PFSK-1 (cell line): ENCODE results near the gene HGS.

Source experiments
- FOXP2 ChIP-seq: optimal IDR thresholded peaks from 2 replicates; pipeline ENCODE3; 2011; ENCODE audit warnings: borderline replicate concordance, control low read depth, inconsistent platforms; ENCODE audit not compliant: insufficient read depth; ENCODE audit errors: extremely low read length, extremely low read depth
- POLR2AphosphoS5 ChIP-seq: IDR thresholded peaks from 2 replicates; pipeline ENCODE4 v1.6.1; 2012; ENCODE audit warnings: low read depth, mild to moderate bottlenecking, control low read depth, low read length, moderate library complexity
- SIN3A ChIP-seq: IDR thresholded peaks from 2 replicates; pipeline ENCODE4 v1.6.1; 2012; ENCODE audit warnings: mild to moderate bottlenecking, low read length, moderate library complexity, borderline replicate concordance; ENCODE audit not compliant: insufficient read depth
- TAF1 ChIP-seq: IDR thresholded peaks from 2 replicates; pipeline ENCODE4 v1.6.1; 2012; ENCODE audit warnings: low read length, control low read depth, borderline replicate concordance; ENCODE audit not compliant: insufficient read depth
- TF ChIP-seq, protein P1 (sequence below), 2 experiments: IDR thresholded peaks; 2 replicates each; pipeline versions ENCODE4 v1.6.1 to v1.8.0; 2011 to 2012; ENCODE audit warnings: low read depth in 2 of 2, low read length in 2 of 2, control low read depth in 1 of 2, inconsistent platforms in 1 of 2, mild to moderate bottlenecking in 1 of 2, moderate library complexity in 1 of 2; ENCODE audit not compliant: insufficient read depth in 1 of 2

DNA sequence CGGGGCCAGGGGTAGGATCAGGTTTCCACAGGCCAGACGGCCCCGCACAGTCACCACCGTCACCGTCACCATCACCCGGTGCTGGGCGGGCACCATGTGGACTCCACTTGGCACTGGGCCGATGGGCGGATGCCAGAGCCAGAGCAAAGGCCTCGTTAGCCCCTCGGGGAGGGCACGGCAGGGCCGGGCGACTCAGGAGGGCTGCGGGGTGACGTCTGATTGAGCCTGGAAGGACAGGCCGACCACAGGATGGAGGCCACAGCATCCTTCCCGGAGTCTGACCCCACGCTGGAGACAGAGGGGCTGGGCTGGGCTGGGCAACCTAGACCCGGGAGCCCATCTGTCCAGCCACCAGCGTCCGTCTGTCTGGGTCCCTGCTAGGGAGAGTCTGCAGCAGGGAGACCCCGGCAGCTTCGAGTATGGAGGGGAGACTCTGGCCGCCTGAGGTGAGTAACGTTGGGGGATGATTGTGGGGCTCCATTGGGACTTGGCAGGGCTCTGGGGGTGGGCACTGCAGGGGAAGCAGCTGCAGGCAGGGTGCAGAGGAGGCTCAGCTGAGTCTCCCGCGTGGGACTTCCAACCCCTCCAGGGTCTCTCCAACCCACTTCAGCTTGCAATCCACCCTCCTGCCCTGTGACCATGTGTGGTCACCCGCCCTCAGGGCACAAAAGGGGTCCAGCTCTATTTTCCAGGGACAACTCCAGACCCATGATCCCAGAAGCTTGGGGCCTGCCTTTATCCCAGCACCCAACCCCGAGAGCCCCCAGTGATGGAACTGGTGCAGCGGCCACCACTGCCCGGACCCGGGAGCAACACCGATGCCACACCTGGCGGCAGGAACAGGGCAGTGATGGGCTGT, 50.8 kb downstream of the HGS start:
- TF ChIP-seq, protein P1, sequence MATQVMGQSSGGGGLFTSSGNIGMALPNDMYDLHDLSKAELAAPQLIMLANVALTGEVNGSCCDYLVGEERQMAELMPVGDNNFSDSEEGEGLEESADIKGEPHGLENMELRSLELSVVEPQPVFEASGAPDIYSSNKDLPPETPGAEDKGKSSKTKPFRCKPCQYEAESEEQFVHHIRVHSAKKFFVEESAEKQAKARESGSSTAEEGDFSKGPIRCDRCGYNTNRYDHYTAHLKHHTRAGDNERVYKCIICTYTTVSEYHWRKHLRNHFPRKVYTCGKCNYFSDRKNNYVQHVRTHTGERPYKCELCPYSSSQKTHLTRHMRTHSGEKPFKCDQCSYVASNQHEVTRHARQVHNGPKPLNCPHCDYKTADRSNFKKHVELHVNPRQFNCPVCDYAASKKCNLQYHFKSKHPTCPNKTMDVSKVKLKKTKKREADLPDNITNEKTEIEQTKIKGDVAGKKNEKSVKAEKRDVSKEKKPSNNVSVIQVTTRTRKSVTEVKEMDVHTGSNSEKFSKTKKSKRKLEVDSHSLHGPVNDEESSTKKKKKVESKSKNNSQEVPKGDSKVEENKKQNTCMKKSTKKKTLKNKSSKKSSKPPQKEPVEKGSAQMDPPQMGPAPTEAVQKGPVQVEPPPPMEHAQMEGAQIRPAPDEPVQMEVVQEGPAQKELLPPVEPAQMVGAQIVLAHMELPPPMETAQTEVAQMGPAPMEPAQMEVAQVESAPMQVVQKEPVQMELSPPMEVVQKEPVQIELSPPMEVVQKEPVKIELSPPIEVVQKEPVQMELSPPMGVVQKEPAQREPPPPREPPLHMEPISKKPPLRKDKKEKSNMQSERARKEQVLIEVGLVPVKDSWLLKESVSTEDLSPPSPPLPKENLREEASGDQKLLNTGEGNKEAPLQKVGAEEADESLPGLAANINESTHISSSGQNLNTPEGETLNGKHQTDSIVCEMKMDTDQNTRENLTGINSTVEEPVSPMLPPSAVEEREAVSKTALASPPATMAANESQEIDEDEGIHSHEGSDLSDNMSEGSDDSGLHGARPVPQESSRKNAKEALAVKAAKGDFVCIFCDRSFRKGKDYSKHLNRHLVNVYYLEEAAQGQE (IDR thresholded peaks at IDR 0.05; ENCODE audit: insufficient read depth in 1 of 2, low read depth in 2 of 2, low read length in 2 of 2) = no peak
- TF ChIP-seq SIN3A = no peak
- TF ChIP-seq POLR2AphosphoS5 = no peak
- no peak for TF ChIP-seq TAF1
- no peak for TF ChIP-seq FOXP2
